A549 (cell line): ENCODE results near the gene CALHM3.

ENCODE experiments used
- EP300 ChIP-seq, 2 experiments: fragments of >200 bp; sonication (Bioruptor Twin); formaldehyde crosslinking; IDR thresholded peaks; 2 replicates in 1 of 2; 3 replicates in 1 of 2; pipeline ENCODE4 v1.6.1; 2016 to 2017
- ESRRA ChIP-seq: fragments of 150-350 bp; IDR thresholded peaks from 2 replicates; pipeline ENCODE4 v1.6.1; 2014; ENCODE audit warnings: mild to moderate bottlenecking, low read length, borderline replicate concordance
- HDAC2 ChIP-seq: fragments of 200-600 bp; sonication (generic); IDR thresholded peaks from 2 replicates; pipeline ENCODE4 v1.6.1; 2016
- HOXA7 ChIP-seq: fragments of 250-450 bp; sonication (Bioruptor Pico); IDR thresholded peaks from 2 replicates; pipeline ENCODE4 v1.5.0; 2020; ENCODE audit warnings: mild to moderate bottlenecking, moderate library complexity
- JUNB ChIP-seq: fragments of >200 bp; sonication (Bioruptor Twin); formaldehyde crosslinking; IDR thresholded peaks from 2 replicates; pipeline ENCODE4 v1.6.1; 2016
- MAZ ChIP-seq: fragments of 150-350 bp; IDR thresholded peaks from 2 replicates; pipeline ENCODE4 v1.6.1; 2014; ENCODE audit warnings: antibody characterized with exemption, low read depth, low read length, borderline replicate concordance
- MYC ChIP-seq: IDR thresholded peaks from 2 replicates; pipeline ENCODE4 v1.6.1; 2012; ENCODE audit warnings: mild to moderate bottlenecking, inconsistent platforms, low read length, improper control_type of control experiment, borderline replicate concordance
- NFE2L2 ChIP-seq: fragments of 150-350 bp; conservative IDR thresholded peaks from 2 replicates; pipeline ENCODE4 v1.6.1; 2014; ENCODE audit warnings: low read length
- POLR2A ChIP-seq: IDR thresholded peaks from 2 replicates; pipeline ENCODE4 v1.6.1; 2012; ENCODE audit warnings: mild to moderate bottlenecking, low read length
- RNF2 ChIP-seq: fragments of 200-600 bp; sonication (generic); IDR thresholded peaks from 2 replicates; pipeline ENCODE4 v1.6.1; 2016; ENCODE audit warnings: low read depth, mild to moderate bottlenecking, antibody characterized with exemption, moderate library complexity, borderline replicate concordance
- SREBF2 ChIP-seq: fragments of 450-650 bp; IDR thresholded peaks from 2 replicates; pipeline ENCODE4 v1.6.1; 2014; ENCODE audit warnings: mild to moderate bottlenecking, moderate library complexity
- TF ChIP-seq, protein P1 (sequence below): fragments of >200 bp; sonication (Bioruptor Twin); formaldehyde crosslinking; IDR thresholded peaks from 3 replicates; pipeline ENCODE4 v1.6.1; 2016
- TF ChIP-seq, protein P2 (sequence below): fragments of >200 bp; sonication (Bioruptor Twin); formaldehyde crosslinking; IDR thresholded peaks from 3 replicates; pipeline ENCODE4 v1.5.1; 2016

DNA sequence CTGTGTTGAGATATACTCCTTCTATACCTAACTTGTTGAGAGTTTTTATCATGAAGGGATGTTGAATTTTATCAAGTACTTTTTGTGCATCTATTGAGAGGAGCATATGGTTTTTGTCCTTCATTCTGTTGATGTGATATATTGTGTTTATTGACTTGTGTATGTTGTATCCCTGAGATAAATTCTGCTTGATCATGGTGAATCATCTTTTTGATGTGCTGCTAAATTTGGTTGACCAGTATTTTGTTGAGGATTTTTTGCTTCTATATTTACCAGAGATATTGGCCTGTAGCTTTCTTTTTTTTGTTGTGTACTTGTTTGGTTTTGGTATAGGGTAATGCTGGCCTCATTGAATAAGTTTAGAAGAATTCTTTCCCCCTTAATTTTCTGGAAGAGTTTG is 46.9 kb upstream of the CALHM3 start:
- TF ChIP-seq, protein P1, sequence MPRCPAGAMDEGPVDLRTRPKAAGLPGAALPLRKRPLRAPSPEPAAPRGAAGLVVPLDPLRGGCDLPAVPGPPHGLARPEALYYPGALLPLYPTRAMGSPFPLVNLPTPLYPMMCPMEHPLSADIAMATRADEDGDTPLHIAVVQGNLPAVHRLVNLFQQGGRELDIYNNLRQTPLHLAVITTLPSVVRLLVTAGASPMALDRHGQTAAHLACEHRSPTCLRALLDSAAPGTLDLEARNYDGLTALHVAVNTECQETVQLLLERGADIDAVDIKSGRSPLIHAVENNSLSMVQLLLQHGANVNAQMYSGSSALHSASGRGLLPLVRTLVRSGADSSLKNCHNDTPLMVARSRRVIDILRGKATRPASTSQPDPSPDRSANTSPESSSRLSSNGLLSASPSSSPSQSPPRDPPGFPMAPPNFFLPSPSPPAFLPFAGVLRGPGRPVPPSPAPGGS, result no peak
- TF ChIP-seq HOXA7 (CRISPR knock-in tag), result no peak
- TF ChIP-seq POLR2A, result no peak
- no peak for TF ChIP-seq MAZ
- TF ChIP-seq, protein P2, sequence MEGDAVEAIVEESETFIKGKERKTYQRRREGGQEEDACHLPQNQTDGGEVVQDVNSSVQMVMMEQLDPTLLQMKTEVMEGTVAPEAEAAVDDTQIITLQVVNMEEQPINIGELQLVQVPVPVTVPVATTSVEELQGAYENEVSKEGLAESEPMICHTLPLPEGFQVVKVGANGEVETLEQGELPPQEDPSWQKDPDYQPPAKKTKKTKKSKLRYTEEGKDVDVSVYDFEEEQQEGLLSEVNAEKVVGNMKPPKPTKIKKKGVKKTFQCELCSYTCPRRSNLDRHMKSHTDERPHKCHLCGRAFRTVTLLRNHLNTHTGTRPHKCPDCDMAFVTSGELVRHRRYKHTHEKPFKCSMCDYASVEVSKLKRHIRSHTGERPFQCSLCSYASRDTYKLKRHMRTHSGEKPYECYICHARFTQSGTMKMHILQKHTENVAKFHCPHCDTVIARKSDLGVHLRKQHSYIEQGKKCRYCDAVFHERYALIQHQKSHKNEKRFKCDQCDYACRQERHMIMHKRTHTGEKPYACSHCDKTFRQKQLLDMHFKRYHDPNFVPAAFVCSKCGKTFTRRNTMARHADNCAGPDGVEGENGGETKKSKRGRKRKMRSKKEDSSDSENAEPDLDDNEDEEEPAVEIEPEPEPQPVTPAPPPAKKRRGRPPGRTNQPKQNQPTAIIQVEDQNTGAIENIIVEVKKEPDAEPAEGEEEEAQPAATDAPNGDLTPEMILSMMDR, result no peak
- TF ChIP-seq JUNB, result no peak
- no peak for TF ChIP-seq MYC
- TF ChIP-seq ESRRA, result no peak
- TF ChIP-seq HDAC2, result no peak
- TF ChIP-seq RNF2, result no peak
- no peak for TF ChIP-seq EP300 (IDR thresholded peaks at IDR 0.05)
- TF ChIP-seq NFE2L2, result peak; percentile 57; the same call in 1 of the 2 replicates
- TF ChIP-seq SREBF2, result no peak
